Stimulated activated naive B cell treated with anti-CD40 and anti-IgM and Interleukin-4, amounts not matched to agents 10 μg/mL and 1 μg/mL and 100 μg/mL, for 72 hours (primary cell): ENCODE measurements around the gene TMEM131L.

ENCODE experiments used
- ATAC-seq, 2 donors: fragments of 150-1000 bp; cut with Tn5 transposase; replicated peaks; 2 replicates each; pipeline ENCODE4 v1.10.0; 2021; ENCODE audit warnings: moderate library complexity in 1 of 2
- DNase-seq: peaks from one replicate; pipeline ENCODE4 v3.0.0; 2021
- H3K27ac Mint-ChIP-seq: one replicate; pipeline ENCODE4 v1.8.0; 2022; ENCODE audit warnings: mild to moderate bottlenecking, mixed read lengths
- H3K27me3 Mint-ChIP-seq, 2 donors: one replicate each; pipeline ENCODE4 v1.8.0; 2022; ENCODE audit warnings: mixed read lengths in 2 of 2
- H3K36me3 Mint-ChIP-seq, 2 donors: one replicate each; pipeline ENCODE4 v1.8.0; 2022; ENCODE audit warnings: mixed read lengths in 2 of 2, mild to moderate bottlenecking in 1 of 2
- H3K4me1 Mint-ChIP-seq, 2 donors: one replicate each; pipeline ENCODE4 v1.8.0; 2022; ENCODE audit warnings: mixed read lengths in 2 of 2, mild to moderate bottlenecking in 1 of 2
- H3K4me3 Mint-ChIP-seq, 2 donors: one replicate each; pipeline ENCODE4 v1.8.0; 2022; ENCODE audit warnings: mild to moderate bottlenecking in 2 of 2, mixed read lengths in 2 of 2, moderate library complexity in 1 of 2
- H3K9me3 Mint-ChIP-seq, 2 donors: one replicate each; pipeline ENCODE4 v1.8.0; 2022; ENCODE audit warnings: mixed read lengths in 2 of 2, mild to moderate bottlenecking in 1 of 2

TMEM131L gene

GRCh38 chr4:153628796-153629315 is 162.7 kb downstream of the TMEM131L start:
- peaks cover 2 to 6% of the 10 kb centered on the region in 2 donors for H3K4me1 Mint-ChIP-seq
- ATAC-seq = no peak
- peaks cover 52 to 70% of the 10 kb centered on the region in 2 donors for H3K36me3 Mint-ChIP-seq
- DNase-seq = no peak
- no peaks in the 10 kb centered on the region for H3K27me3 Mint-ChIP-seq
- H3K27ac Mint-ChIP-seq = peak overlapping the region; percentile 66
- no peaks in the 10 kb centered on the region for H3K9me3 Mint-ChIP-seq
- no peak overlapping the region for H3K4me3 Mint-ChIP-seq

GRCh38 chr4:153629776-153630175 is 163.6 kb downstream of the TMEM131L start:
- no peak for DNase-seq
- no peak overlapping the region for H3K4me3 Mint-ChIP-seq
- no peaks in the 10 kb centered on the region for H3K27me3 Mint-ChIP-seq
- no peak for ATAC-seq
- peak overlapping the region; percentile 66 for H3K27ac Mint-ChIP-seq
- peaks cover 2 to 6% of the 10 kb centered on the region in 2 donors for H3K4me1 Mint-ChIP-seq
- peaks cover 53 to 71% of the 10 kb centered on the region in 2 donors for H3K36me3 Mint-ChIP-seq
- no peaks in the 10 kb centered on the region for H3K9me3 Mint-ChIP-seq

GRCh38 chr4:153634738-153635353 is 168.7 kb downstream of the TMEM131L start:
- Mint-ChIP-seq H3K27ac (no peak overlapping the region), H3K9me3 (no peaks in the 10 kb centered on the region), H3K4me3 (no peak overlapping the region), H3K36me3 (peaks cover 50 to 60% of the 10 kb centered on the region in 2 donors), H3K4me1 (peaks cover 5 to 6% of the 10 kb centered on the region in 2 donors), H3K27me3 (no peaks in the 10 kb centered on the region)
- ATAC-seq (peak; percentile 36 to 51), DNase-seq (no peak)

GRCh38 chr4:153635846-153636245 is 169.7 kb downstream of the TMEM131L start:
- H3K4me3 Mint-ChIP-seq = no peak overlapping the region
- H3K36me3 Mint-ChIP-seq = peaks cover 44 to 50% of the 10 kb centered on the region in 2 donors

GRCh38 chr4:153637201-153637600 is 171.0 kb downstream of the TMEM131L start:
- H3K4me1 Mint-ChIP-seq = peaks cover 11 to 14% of the 10 kb centered on the region in 2 donors
- ATAC-seq (no peak), DNase-seq (no peak)
- H3K9me3 Mint-ChIP-seq = no peaks in the 10 kb centered on the region
- no peaks in the 10 kb centered on the region for H3K27me3 Mint-ChIP-seq
- no peak overlapping the region for H3K4me3 Mint-ChIP-seq
- H3K27ac Mint-ChIP-seq = no peak overlapping the region
- peaks cover 39 to 42% of the 10 kb centered on the region in 2 donors for H3K36me3 Mint-ChIP-seq

More at GRCh38 chr4:153635846-153636245, 169.7 kb downstream of the TMEM131L start:
- DNase-seq = no peak
- Mint-ChIP-seq H3K27ac (no peak overlapping the region), H3K4me1 (peaks cover 0 to 7% of the 10 kb centered on the region in 2 donors), H3K9me3 (no peaks in the 10 kb centered on the region), H3K27me3 (no peaks in the 10 kb centered on the region)
- ATAC-seq = no peak

- Mint-ChIP-seq H3K36me3 (peaks cover 32 to 35% of the 10 kb centered on the region in 2 donors), H3K27me3 (no peaks in the 10 kb centered on the region), H3K9me3 (no peaks in the 10 kb centered on the region), H3K4me1 (peaks cover 11 to 14% of the 10 kb centered on the region in 2 donors), H3K4me3 (no peak overlapping the region), H3K27ac (peak overlapping the region; percentile 62)
- DNase-seq = no peak
- ATAC-seq = no peak
Measured at GRCh38 chr4:153638011-153638410, 171.9 kb downstream of the TMEM131L start.

- peak overlapping the region; percentile 70 for H3K27ac Mint-ChIP-seq
- peaks cover 32 to 35% of the 10 kb centered on the region in 2 donors for H3K36me3 Mint-ChIP-seq
- peaks cover 11 to 14% of the 10 kb centered on the region in 2 donors for H3K4me1 Mint-ChIP-seq
- no peaks in the 10 kb centered on the region for H3K27me3 Mint-ChIP-seq
- H3K4me3 Mint-ChIP-seq = no peak overlapping the region
- ATAC-seq (no peak), DNase-seq (no peak)
- no peaks in the 10 kb centered on the region for H3K9me3 Mint-ChIP-seq
Measured at GRCh38 chr4:153638999-153639398, 172.8 kb downstream of the TMEM131L start.

GRCh38 chr4:153639833-153640802 is 174.0 kb downstream of the TMEM131L start:
- H3K36me3 Mint-ChIP-seq = peaks cover 25 to 27% of the 10 kb centered on the region in 2 donors
- peaks cover 0 to under 1% of the 10 kb centered on the region in 2 donors for H3K9me3 Mint-ChIP-seq
- H3K4me1 Mint-ChIP-seq = peaks cover 11 to 14% of the 10 kb centered on the region in 2 donors
- no peak for DNase-seq
- no peak for ATAC-seq
- peak overlapping the region; percentile 60 for H3K27ac Mint-ChIP-seq
- H3K4me3 Mint-ChIP-seq = no peak overlapping the region
- H3K27me3 Mint-ChIP-seq = no peaks in the 10 kb centered on the region

- peaks cover 0 to 2% of the 10 kb centered on the region in 2 donors for H3K9me3 Mint-ChIP-seq
- no peaks in the 10 kb centered on the region for H3K27me3 Mint-ChIP-seq
Measured at GRCh38 chr4:153641532-153641931, 175.4 kb downstream of the TMEM131L start.

GRCh38 chr4:153643406-153644383 is 177.5 kb downstream of the TMEM131L start:
- Mint-ChIP-seq H3K4me3 (no peak overlapping the region), H3K27ac (no peak overlapping the region), H3K9me3 (peaks cover 0 to 2% of the 10 kb centered on the region in 2 donors), H3K4me1 (peaks cover 17 to 18% of the 10 kb centered on the region in 2 donors), H3K36me3 (peaks cover under 1 to 4% of the 10 kb centered on the region in 2 donors), H3K27me3 (no peaks in the 10 kb centered on the region)
- peak; percentile 95 to 97 for ATAC-seq
- DNase-seq = no peak

More at GRCh38 chr4:153641532-153641931, 175.4 kb downstream of the TMEM131L start:
- Mint-ChIP-seq H3K36me3 (peaks cover 12 to 13% of the 10 kb centered on the region in 2 donors), H3K4me1 (peaks cover 11 to 14% of the 10 kb centered on the region in 2 donors), H3K4me3 (no peak overlapping the region), H3K27ac (no peak overlapping the region)
- ATAC-seq = peak in 1 of 2 donors; percentile 27
- no peak for DNase-seq

- no peaks in the 10 kb centered on the region for H3K36me3 Mint-ChIP-seq
- peaks cover 0 to 2% of the 10 kb centered on the region in 2 donors for H3K9me3 Mint-ChIP-seq
- DNase-seq (no peak), ATAC-seq (no peak)
- no peak overlapping the region for H3K4me3 Mint-ChIP-seq
- no peak overlapping the region for H3K27ac Mint-ChIP-seq
- no peaks in the 10 kb centered on the region for H3K27me3 Mint-ChIP-seq
- peaks cover 12 to 18% of the 10 kb centered on the region in 2 donors for H3K4me1 Mint-ChIP-seq
Measured at GRCh38 chr4:153645183-153645582, 179.0 kb downstream of the TMEM131L start.

- Mint-ChIP-seq H3K4me1 (peaks cover 11 to 20% of the 10 kb centered on the region in 2 donors), H3K27me3 (no peaks in the 10 kb centered on the region), H3K27ac (no peak overlapping the region), H3K9me3 (peaks cover 0 to 2% of the 10 kb centered on the region in 2 donors), H3K36me3 (no peaks in the 10 kb centered on the region), H3K4me3 (no peak overlapping the region)
- ATAC-seq (no peak), DNase-seq (no peak)
Measured at GRCh38 chr4:153646261-153646660, 180.1 kb downstream of the TMEM131L start.

- DNase-seq = no peak
- Mint-ChIP-seq H3K36me3 (no peaks in the 10 kb centered on the region), H3K4me1 (peaks cover 12 to 20% of the 10 kb centered on the region in 2 donors), H3K27me3 (no peaks in the 10 kb centered on the region), H3K9me3 (peaks cover 0 to 2% of the 10 kb centered on the region in 2 donors), H3K27ac (no peak overlapping the region), H3K4me3 (no peak overlapping the region)
- ATAC-seq = no peak
Measured at GRCh38 chr4:153646978-153647377, 180.8 kb downstream of the TMEM131L start.
